Liver (tissue), 9 donors: Measurements from ENCODE around the gene TAF1B. TPM values are rescaled to one million over a fixed set of nuclear protein-coding genes. Genes with fewer than 3 reads are reported as not detected.

Source experiments
- DNase-seq: peaks from one replicate; pipeline ENCODE4 v3.0.0-alpha.2; 2017; ENCODE audit warnings: low spot score
- H3K27ac ChIP-seq, 2 donors: one replicate each; pipeline ENCODE4 v1.7.0; 2013; ENCODE audit warnings: inconsistent platforms in 2 of 2, low read length in 2 of 2, control low read depth in 1 of 2, low read depth in 1 of 2, mild to moderate bottlenecking in 1 of 2
- H3K27me3 ChIP-seq, 4 donors: one replicate each; pipeline versions ENCODE4 v1.6.1 to v1.7.0; 2013; ENCODE audit warnings: low read length in 3 of 4, inconsistent platforms in 1 of 4, mild to moderate bottlenecking in 1 of 4, moderate library complexity in 1 of 4; ENCODE audit not compliant: control insufficient read depth in 4 of 4, insufficient read depth in 4 of 4
- H3K36me3 ChIP-seq, 4 donors: one replicate each; pipeline versions ENCODE4 v1.6.1 to v1.7.0; 2013; ENCODE audit warnings: low read length in 3 of 4, mild to moderate bottlenecking in 3 of 4, low read depth in 1 of 4, moderate library complexity in 1 of 4; ENCODE audit not compliant: control insufficient read depth in 4 of 4, insufficient read depth in 3 of 4
- H3K4me1 ChIP-seq, 4 donors: one replicate each; pipeline versions ENCODE4 v1.6.1 to v1.7.0; 2013; ENCODE audit warnings: low read length in 3 of 4, mild to moderate bottlenecking in 3 of 4, moderate library complexity in 1 of 4; ENCODE audit not compliant: control insufficient read depth in 4 of 4, insufficient read depth in 4 of 4
- H3K4me3 ChIP-seq, 3 donors: one replicate each; pipeline versions ENCODE4 v1.6.1 to v1.7.0; 2013; ENCODE audit warnings: low read length in 3 of 3, control low read depth in 1 of 3, low read depth in 1 of 3, mild to moderate bottlenecking in 1 of 3
- H3K9ac ChIP-seq, 2 donors: one replicate each; pipeline ENCODE4 v1.7.0; 2013; ENCODE audit warnings: low read length in 2 of 2, mild to moderate bottlenecking in 2 of 2, moderate library complexity in 2 of 2, control low read depth in 1 of 2, low read depth in 1 of 2
- H3K9me3 ChIP-seq, 4 donors: one replicate each; pipeline versions ENCODE4 v1.6.1 to v1.7.0; 2013; ENCODE audit warnings: low read length in 3 of 4; ENCODE audit not compliant: control insufficient read depth in 4 of 4
- EGR1 ChIP-seq, 2 donors: IDR thresholded peaks; 2 replicates each; pipeline ENCODE4 v1.6.1; 2016 to 2018; ENCODE audit warnings: antibody characterized with exemption in 2 of 2, low read depth in 2 of 2
- FOXA1 ChIP-seq: IDR thresholded peaks from 2 replicates; pipeline ENCODE4 v1.6.1; 2016; ENCODE audit warnings: antibody characterized with exemption
- FOXA2 ChIP-seq: IDR thresholded peaks from 2 replicates; pipeline ENCODE4 v1.6.1; 2016; ENCODE audit warnings: antibody characterized with exemption
- GABPA ChIP-seq, 2 donors: IDR thresholded peaks in 1 of 2; conservative IDR thresholded peaks in 1 of 2; 2 replicates each; pipeline ENCODE4 v1.6.1; 2016; ENCODE audit warnings: antibody characterized with exemption in 2 of 2, mild to moderate bottlenecking in 1 of 2, moderate library complexity in 1 of 2
- HNF4A ChIP-seq, 2 donors: conservative IDR thresholded peaks; 2 replicates each; pipeline ENCODE4 v1.6.1; 2016; ENCODE audit warnings: antibody characterized with exemption in 2 of 2, mild to moderate bottlenecking in 2 of 2
- HNF4G ChIP-seq: IDR thresholded peaks from 2 replicates; pipeline ENCODE4 v1.6.1; 2016; ENCODE audit warnings: antibody characterized with exemption
- JUND ChIP-seq, 2 donors: IDR thresholded peaks; 2 replicates each; pipeline ENCODE4 v1.6.1; 2016; ENCODE audit warnings: antibody characterized with exemption in 2 of 2
- NR2F2 ChIP-seq: IDR thresholded peaks from 2 replicates; pipeline ENCODE4 v1.6.1; 2016; ENCODE audit warnings: antibody characterized with exemption
- RAD21 ChIP-seq, 2 donors: IDR thresholded peaks; 2 replicates each; pipeline ENCODE4 v1.6.1; 2016; ENCODE audit warnings: antibody characterized with exemption in 2 of 2, mild to moderate bottlenecking in 2 of 2
- RXRA ChIP-seq, 2 donors: IDR thresholded peaks; 2 replicates each; pipeline ENCODE4 v1.6.1; 2017 to 2018; ENCODE audit warnings: antibody characterized with exemption in 2 of 2, mild to moderate bottlenecking in 1 of 2
- SP1 ChIP-seq: IDR thresholded peaks from 2 replicates; pipeline ENCODE4 v1.6.1; 2018; ENCODE audit warnings: antibody characterized with exemption, mild to moderate bottlenecking
- TAF1 ChIP-seq: conservative IDR thresholded peaks from 2 replicates; pipeline ENCODE4 v1.6.1; 2016; ENCODE audit warnings: antibody characterized with exemption, mild to moderate bottlenecking
- YY1 ChIP-seq: IDR thresholded peaks from 2 replicates; pipeline ENCODE4 v1.6.1; 2016; ENCODE audit warnings: antibody characterized with exemption, mild to moderate bottlenecking
- WGBS: extraction: QIAGEN DNeasy Blood & Tissue Kit; methylation state at CpG from one replicate; pipeline ENCODE4 v1.1.7; 2013; 5-methylcytosine and 5-hydroxymethylcytosine counted together
- polyA plus RNA-seq, 2 donors: library from polyadenylated mRNA; stranded (reverse) in 1 of 2; unstranded in 1 of 2; fragments of 200-250 nt in 1 of 2; fragments of >200 nt in 1 of 2; fragmentation: Nextera tagmentation in 1 of 2; extraction: Ambion mirVana in 1 of 2; gene quantifications; one replicate each; pipeline versions ENCODE4 v1.2.1 to v1.2.3, GENCODE V29; 2013 to 2015
- total RNA-seq, 2 donors: library from RNA; depleted of rRNA; stranded (reverse); fragments of >200 nt; gene quantifications; one replicate each; pipeline ENCODE4 v1.2.3, GENCODE V29; 2014
- TF ChIP-seq, protein P1 (sequence below): IDR thresholded peaks from 2 replicates; pipeline ENCODE4 v1.6.1; 2016; ENCODE audit warnings: antibody characterized with exemption
- TF ChIP-seq, protein P2 (sequence below): IDR thresholded peaks from 2 replicates; pipeline ENCODE4 v1.6.1; 2016; ENCODE audit warnings: antibody characterized with exemption
- TF ChIP-seq, protein P3 (sequence below): fragments of 150-350 bp; IDR thresholded peaks from 2 replicates; pipeline ENCODE4 v1.5.1; 2017; ENCODE audit warnings: improper control_type of control experiment, low read depth, low read length; ENCODE audit not compliant: missing input control
- TF ChIP-seq, protein P4 (sequence below): IDR thresholded peaks from 2 replicates; pipeline ENCODE4 v1.6.1; 2016; ENCODE audit warnings: antibody characterized with exemption
- TF ChIP-seq, protein P5 (sequence below): IDR thresholded peaks from 2 replicates; pipeline ENCODE4 v1.6.1; 2016; ENCODE audit warnings: antibody characterized with exemption, mild to moderate bottlenecking
- donor health status: healthy.
- donor health status: healthy.
- donor health status: healthy.
- donor health status: healthy.
- donor health status: healthy.

The TAF1B gene
- total and polyA plus RNA-seq, 4 donors = 3.1 to 17.2 (median 5.6) TPM

DNA sequence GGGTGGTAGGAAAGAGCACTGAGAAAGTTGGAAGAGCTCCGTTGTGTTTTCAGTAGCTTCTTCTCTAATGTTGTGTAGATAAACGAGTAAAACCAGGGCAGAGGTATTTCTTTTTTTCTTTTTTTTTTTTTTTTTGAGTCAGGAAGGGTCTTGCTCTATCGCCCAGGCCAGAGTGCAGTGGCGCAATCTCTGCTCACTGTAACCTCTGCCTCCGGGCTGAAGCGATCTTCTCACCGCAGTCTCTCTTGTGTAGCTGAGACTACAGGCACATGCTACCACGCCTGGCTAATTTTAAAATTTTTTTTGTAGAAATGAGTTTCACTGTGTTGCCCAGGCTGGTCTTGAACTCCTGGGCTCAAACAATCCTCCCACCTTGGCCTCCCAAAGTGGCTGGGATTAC lies 114.8 kb downstream of the TAF1B start:
- 66% methylated on average over 8 of the region's 8 CpGs for WGBS
- TF ChIP-seq RAD21 (IDR thresholded peaks at IDR 0.05) (peak in 1 of 2 donors; percentile 29), GABPA (IDR thresholded peaks at IDR 0.05 in 1 of 2, conservative IDR thresholded peaks at IDR 0.05 in 1 of 2) (no peak), RXRA (IDR thresholded peaks at IDR 0.05) (peak; percentile 16 to 19), EGR1 (IDR thresholded peaks at IDR 0.05; ENCODE audit: low read depth in 2 of 2) (no peak), FOXA1 (no peak), HNF4A (conservative IDR thresholded peaks at IDR 0.05) (peak; percentile 39 to 55), HNF4G (no peak)
- DNase-seq = no peak
- Histone ChIP-seq H3K27me3 (no peaks in the 10 kb centered on the region), H3K36me3 (peaks cover 1 to 14% (median 8%) of the 10 kb centered on the region in 4 donors), H3K4me1 (peaks cover 0 to 10% (median 5%) of the 10 kb centered on the region in 4 donors), H3K9ac (no peak overlapping the region), H3K27ac (no peak overlapping the region), H3K9me3 (no peaks in the 10 kb centered on the region), H3K4me3 (no peak overlapping the region)

DNA sequence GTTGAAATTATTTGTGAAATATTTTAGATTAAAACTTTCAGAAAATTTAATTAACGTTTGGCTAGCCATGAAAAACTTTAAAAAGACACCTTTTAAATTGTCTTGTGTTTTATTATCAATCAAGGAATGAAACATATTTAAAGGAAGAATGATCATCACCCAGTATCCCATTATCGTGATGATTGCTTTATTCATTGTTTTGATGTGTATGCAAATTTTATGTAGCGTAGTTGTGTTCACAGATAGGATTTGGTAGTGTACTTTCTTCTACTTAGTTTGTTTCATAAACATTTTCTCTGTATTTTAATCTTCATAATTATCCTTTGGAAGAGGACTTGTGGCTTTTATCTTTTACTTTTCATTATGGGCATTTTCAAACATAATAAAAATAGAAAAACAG lies 116.0 kb downstream of the TAF1B start:
- H3K36me3 ChIP-seq = peaks cover 3 to 19% (median 11%) of the 10 kb centered on the region in 4 donors
- H3K4me1 ChIP-seq = peaks cover 0 to 1% (median under 1%) of the 10 kb centered on the region in 4 donors
- no peaks in the 10 kb centered on the region for H3K27me3 ChIP-seq
- 96% methylated on average over 3 of the region's 3 CpGs for WGBS
- TF ChIP-seq, protein P1, sequence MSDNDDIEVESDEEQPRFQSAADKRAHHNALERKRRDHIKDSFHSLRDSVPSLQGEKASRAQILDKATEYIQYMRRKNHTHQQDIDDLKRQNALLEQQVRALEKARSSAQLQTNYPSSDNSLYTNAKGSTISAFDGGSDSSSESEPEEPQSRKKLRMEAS = no peak
- TF ChIP-seq FOXA2 (no peak), EGR1 (IDR thresholded peaks at IDR 0.05; ENCODE audit: low read depth in 2 of 2) (no peak), HNF4G (no peak), YY1 (no peak), TAF1 (no peak), GABPA (IDR thresholded peaks at IDR 0.05 in 1 of 2, conservative IDR thresholded peaks at IDR 0.05 in 1 of 2) (no peak), NR2F2 (no peak), FOXA1 (no peak), RAD21 (IDR thresholded peaks at IDR 0.05) (no peak), JUND (IDR thresholded peaks at IDR 0.05) (no peak), HNF4A (conservative IDR thresholded peaks at IDR 0.05) (no peak), RXRA (IDR thresholded peaks at IDR 0.05) (no peak), SP1 (no peak)
- TF ChIP-seq, protein P2, sequence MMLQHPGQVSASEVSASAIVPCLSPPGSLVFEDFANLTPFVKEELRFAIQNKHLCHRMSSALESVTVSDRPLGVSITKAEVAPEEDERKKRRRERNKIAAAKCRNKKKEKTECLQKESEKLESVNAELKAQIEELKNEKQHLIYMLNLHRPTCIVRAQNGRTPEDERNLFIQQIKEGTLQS = no peak
- TF ChIP-seq, protein P3, sequence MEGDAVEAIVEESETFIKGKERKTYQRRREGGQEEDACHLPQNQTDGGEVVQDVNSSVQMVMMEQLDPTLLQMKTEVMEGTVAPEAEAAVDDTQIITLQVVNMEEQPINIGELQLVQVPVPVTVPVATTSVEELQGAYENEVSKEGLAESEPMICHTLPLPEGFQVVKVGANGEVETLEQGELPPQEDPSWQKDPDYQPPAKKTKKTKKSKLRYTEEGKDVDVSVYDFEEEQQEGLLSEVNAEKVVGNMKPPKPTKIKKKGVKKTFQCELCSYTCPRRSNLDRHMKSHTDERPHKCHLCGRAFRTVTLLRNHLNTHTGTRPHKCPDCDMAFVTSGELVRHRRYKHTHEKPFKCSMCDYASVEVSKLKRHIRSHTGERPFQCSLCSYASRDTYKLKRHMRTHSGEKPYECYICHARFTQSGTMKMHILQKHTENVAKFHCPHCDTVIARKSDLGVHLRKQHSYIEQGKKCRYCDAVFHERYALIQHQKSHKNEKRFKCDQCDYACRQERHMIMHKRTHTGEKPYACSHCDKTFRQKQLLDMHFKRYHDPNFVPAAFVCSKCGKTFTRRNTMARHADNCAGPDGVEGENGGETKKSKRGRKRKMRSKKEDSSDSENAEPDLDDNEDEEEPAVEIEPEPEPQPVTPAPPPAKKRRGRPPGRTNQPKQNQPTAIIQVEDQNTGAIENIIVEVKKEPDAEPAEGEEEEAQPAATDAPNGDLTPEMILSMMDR = no peak
- TF ChIP-seq, protein P4, sequence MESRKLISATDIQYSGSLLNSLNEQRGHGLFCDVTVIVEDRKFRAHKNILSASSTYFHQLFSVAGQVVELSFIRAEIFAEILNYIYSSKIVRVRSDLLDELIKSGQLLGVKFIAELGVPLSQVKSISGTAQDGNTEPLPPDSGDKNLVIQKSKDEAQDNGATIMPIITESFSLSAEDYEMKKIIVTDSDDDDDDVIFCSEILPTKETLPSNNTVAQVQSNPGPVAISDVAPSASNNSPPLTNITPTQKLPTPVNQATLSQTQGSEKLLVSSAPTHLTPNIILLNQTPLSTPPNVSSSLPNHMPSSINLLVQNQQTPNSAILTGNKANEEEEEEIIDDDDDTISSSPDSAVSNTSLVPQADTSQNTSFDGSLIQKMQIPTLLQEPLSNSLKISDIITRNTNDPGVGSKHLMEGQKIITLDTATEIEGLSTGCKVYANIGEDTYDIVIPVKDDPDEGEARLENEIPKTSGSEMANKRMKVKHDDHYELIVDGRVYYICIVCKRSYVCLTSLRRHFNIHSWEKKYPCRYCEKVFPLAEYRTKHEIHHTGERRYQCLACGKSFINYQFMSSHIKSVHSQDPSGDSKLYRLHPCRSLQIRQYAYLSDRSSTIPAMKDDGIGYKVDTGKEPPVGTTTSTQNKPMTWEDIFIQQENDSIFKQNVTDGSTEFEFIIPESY = no peak
- TF ChIP-seq, protein P5, sequence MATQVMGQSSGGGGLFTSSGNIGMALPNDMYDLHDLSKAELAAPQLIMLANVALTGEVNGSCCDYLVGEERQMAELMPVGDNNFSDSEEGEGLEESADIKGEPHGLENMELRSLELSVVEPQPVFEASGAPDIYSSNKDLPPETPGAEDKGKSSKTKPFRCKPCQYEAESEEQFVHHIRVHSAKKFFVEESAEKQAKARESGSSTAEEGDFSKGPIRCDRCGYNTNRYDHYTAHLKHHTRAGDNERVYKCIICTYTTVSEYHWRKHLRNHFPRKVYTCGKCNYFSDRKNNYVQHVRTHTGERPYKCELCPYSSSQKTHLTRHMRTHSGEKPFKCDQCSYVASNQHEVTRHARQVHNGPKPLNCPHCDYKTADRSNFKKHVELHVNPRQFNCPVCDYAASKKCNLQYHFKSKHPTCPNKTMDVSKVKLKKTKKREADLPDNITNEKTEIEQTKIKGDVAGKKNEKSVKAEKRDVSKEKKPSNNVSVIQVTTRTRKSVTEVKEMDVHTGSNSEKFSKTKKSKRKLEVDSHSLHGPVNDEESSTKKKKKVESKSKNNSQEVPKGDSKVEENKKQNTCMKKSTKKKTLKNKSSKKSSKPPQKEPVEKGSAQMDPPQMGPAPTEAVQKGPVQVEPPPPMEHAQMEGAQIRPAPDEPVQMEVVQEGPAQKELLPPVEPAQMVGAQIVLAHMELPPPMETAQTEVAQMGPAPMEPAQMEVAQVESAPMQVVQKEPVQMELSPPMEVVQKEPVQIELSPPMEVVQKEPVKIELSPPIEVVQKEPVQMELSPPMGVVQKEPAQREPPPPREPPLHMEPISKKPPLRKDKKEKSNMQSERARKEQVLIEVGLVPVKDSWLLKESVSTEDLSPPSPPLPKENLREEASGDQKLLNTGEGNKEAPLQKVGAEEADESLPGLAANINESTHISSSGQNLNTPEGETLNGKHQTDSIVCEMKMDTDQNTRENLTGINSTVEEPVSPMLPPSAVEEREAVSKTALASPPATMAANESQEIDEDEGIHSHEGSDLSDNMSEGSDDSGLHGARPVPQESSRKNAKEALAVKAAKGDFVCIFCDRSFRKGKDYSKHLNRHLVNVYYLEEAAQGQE = no peak
- H3K4me3 ChIP-seq = no peak overlapping the region
- no peak overlapping the region for H3K27ac ChIP-seq
- H3K9ac ChIP-seq = no peak overlapping the region
- H3K9me3 ChIP-seq = no peaks in the 10 kb centered on the region
- DNase-seq = no peak
